ENCODE data around the gene PAGE5. TPM values are rescaled to one million over a fixed set of nuclear protein-coding genes. Genes with fewer than 3 reads are reported as not detected.

PAGE5 gene
- total RNA-seq, 2 experiments from 2014 or later: not detected

- no TSS peak for BruUV-seq (replicated peaks)
- H3K27ac ChIP-seq (ENCODE audit: low read depth, low read length, poor library complexity, severe bottlenecking): no peak overlapping the region
- H3K9me3 ChIP-seq (ENCODE audit: low read length): no peaks in the 10 kb centered on the region
- no peak overlapping the region for H3K4me3 ChIP-seq (ENCODE audit: low read depth, low read length, poor library complexity, severe bottlenecking)
- H3K4me2 ChIP-seq (ENCODE audit: low read length): no peak overlapping the region
- ChIA-PET CTCF (ENCODE audit: unreplicated experiment) (no interaction called here), POLR2A (no interaction called here)
- no peaks in the 10 kb centered on the region for H4K20me1 ChIP-seq (ENCODE audit: insufficient read depth, low read length)
- intact Hi-C loops (cut with micrococcal nuclease; ENCODE audit: unreplicated experiment): no loop called here
- DNase-seq (ENCODE audit: low spot score): no peak
- no peaks in the 10 kb centered on the region for H3K36me3 ChIP-seq (ENCODE audit: insufficient read depth, low read length)
- no peak for TF ChIP-seq EZH2phosphoT487 (IDR thresholded peaks at IDR 0.05; ENCODE audit: borderline replicate concordance, low read depth, low read length)
- TF ChIP-seq CTCF (conservative IDR thresholded peaks at IDR 0.05; ENCODE audit: low read length): no peak
- H2AFZ ChIP-seq (ENCODE audit: low read length): no peak overlapping the region
- no peaks in the 10 kb centered on the region for H3K79me2 ChIP-seq (ENCODE audit: insufficient read depth, low read depth, low read length)
- no peaks in the 10 kb centered on the region for H3K9me2 ChIP-seq (ENCODE audit: insufficient read depth, low read length)
- no peaks in the 10 kb centered on the region for H3K4me1 ChIP-seq (ENCODE audit: insufficient read depth, low read length, poor library complexity, severe bottlenecking)
Observed at GRCh38 chrX:55253528-55253927, 33.4 kb downstream of the PAGE5 start.

DNA sequence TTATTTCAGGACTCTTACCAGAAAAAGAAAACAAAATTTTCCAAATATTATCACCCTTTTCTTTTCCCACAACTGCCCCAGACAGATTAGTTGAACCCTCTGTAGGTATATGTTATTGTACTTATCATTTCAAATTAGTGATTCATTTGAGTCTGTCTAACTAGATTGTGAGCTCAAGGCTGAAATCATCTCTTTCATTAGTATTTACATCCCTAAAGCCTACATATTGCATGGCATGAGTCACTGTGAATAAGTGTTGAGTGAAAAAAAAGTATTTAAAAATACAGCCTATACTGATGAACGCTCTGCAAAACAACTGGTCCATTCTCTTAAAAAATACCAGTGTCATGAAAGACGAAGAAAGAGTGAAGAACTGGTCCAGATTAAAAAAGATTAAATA is 40.7 kb downstream of the PAGE5 start:
- H3K9me3 ChIP-seq (ENCODE audit: low read length): no peaks in the 10 kb centered on the region
- DNase-seq (ENCODE audit: low spot score): no peak
- POLR2A ChIA-PET: no interaction called here
- TF ChIP-seq CTCF (conservative IDR thresholded peaks at IDR 0.05; ENCODE audit: low read length) (no peak), EZH2phosphoT487 (IDR thresholded peaks at IDR 0.05; ENCODE audit: borderline replicate concordance, low read depth, low read length) (no peak)
- H3K4me2 ChIP-seq (ENCODE audit: low read length): no peak overlapping the region
- BruUV-seq (replicated peaks): no TSS peak
- CTCF ChIA-PET (ENCODE audit: unreplicated experiment): no interaction called here
- intact Hi-C loops (cut with micrococcal nuclease; ENCODE audit: unreplicated experiment): no loop called here
- no peaks in the 10 kb centered on the region for H3K79me2 ChIP-seq (ENCODE audit: insufficient read depth, low read depth, low read length)
- H3K36me3 ChIP-seq (ENCODE audit: insufficient read depth, low read length): no peaks in the 10 kb centered on the region
- no peak overlapping the region for H2AFZ ChIP-seq (ENCODE audit: low read length)
- H3K4me3 ChIP-seq (ENCODE audit: low read depth, low read length, poor library complexity, severe bottlenecking): no peak overlapping the region
- H3K27ac ChIP-seq (ENCODE audit: low read depth, low read length, poor library complexity, severe bottlenecking): no peak overlapping the region
- H4K20me1 ChIP-seq (ENCODE audit: insufficient read depth, low read length): no peaks in the 10 kb centered on the region
- no peaks in the 10 kb centered on the region for H3K9me2 ChIP-seq (ENCODE audit: insufficient read depth, low read length)
- H3K4me1 ChIP-seq (ENCODE audit: insufficient read depth, low read length, poor library complexity, severe bottlenecking): no peaks in the 10 kb centered on the region

GRCh38 chrX:55264816-55265215 is 44.7 kb downstream of the PAGE5 start, which contains the start of gene PAGE3:
PAGE3 (minus strand) TSS chrX:55264916; CDS start chrX:55263903, 1,013 bp downstream.
- Histone ChIP-seq H3K4me2 (ENCODE audit: low read length) (no peak within 1 kb of the TSS), H3K4me3 (ENCODE audit: low read depth, low read length, poor library complexity, severe bottlenecking) (no peak within 1 kb of the TSS), H3K79me2 (ENCODE audit: insufficient read depth, low read depth, low read length) (no peaks in the 10 kb centered on the region), H2AFZ (ENCODE audit: low read length) (no peak within 1 kb of the TSS), H4K20me1 (ENCODE audit: insufficient read depth, low read length) (no peaks in the 10 kb centered on the region), H3K9me3 (ENCODE audit: low read length) (no peaks in the 10 kb centered on the region), H3K36me3 (ENCODE audit: insufficient read depth, low read length) (no peaks in the 10 kb centered on the region), H3K9me2 (ENCODE audit: insufficient read depth, low read length) (no peaks in the 10 kb centered on the region), H3K4me1 (ENCODE audit: insufficient read depth, low read length, poor library complexity, severe bottlenecking) (no peaks in the 10 kb centered on the region), H3K27ac (ENCODE audit: low read depth, low read length, poor library complexity, severe bottlenecking) (no peak within 1 kb of the TSS)
- intact Hi-C loops (cut with micrococcal nuclease; ENCODE audit: unreplicated experiment): no loop called here
- BruUV-seq (replicated peaks): no TSS peak
- CTCF ChIA-PET (ENCODE audit: unreplicated experiment): no interaction called here
- DNase-seq (ENCODE audit: low spot score): no peak
- POLR2A ChIA-PET: no interaction called here
- TF ChIP-seq CTCF (conservative IDR thresholded peaks at IDR 0.05; ENCODE audit: low read length) (no peak), EZH2phosphoT487 (IDR thresholded peaks at IDR 0.05; ENCODE audit: borderline replicate concordance, low read depth, low read length) (no peak)

Other genes with a start within 250 kb of the PAGE5 start
- 0.76 and 0.77 TPM in 2 replicates for gene PFKFB1, start 226.2 kb upstream of the PAGE5 start, total RNA-seq (2014; rRNA removed; shearing (Covaris generic))
- 0.72 and 1.0 TPM in 2 replicates for gene PFKFB1, start 226.2 kb upstream of the PAGE5 start, total RNA-seq (2022)
- gene APEX2, start 220.0 kb upstream of the PAGE5 start, total RNA-seq (2014; rRNA removed; shearing (Covaris generic)): 11.4 and 14.2 TPM in 2 replicates
- 27.7 and 32.9 TPM in 2 replicates for gene APEX2, start 220.0 kb upstream of the PAGE5 start, total RNA-seq (2022)
- gene ALAS2, start 189.4 kb upstream of the PAGE5 start, total RNA-seq (2014; rRNA removed; shearing (Covaris generic)): not detected in 2 replicates
- not detected in 2 replicates for gene ALAS2, start 189.4 kb upstream of the PAGE5 start, total RNA-seq (2022)
- not detected in 2 replicates for gene PAGE2B, start 145.3 kb upstream of the PAGE5 start, total RNA-seq (2014; rRNA removed; shearing (Covaris generic))
- gene PAGE2B, start 145.3 kb upstream of the PAGE5 start, total RNA-seq (2022): not detected in 2 replicates
- gene PAGE2, start 131.3 kb upstream of the PAGE5 start, total RNA-seq (2014; rRNA removed; shearing (Covaris generic)): not detected in 2 replicates
- gene PAGE2, start 131.3 kb upstream of the PAGE5 start, total RNA-seq (2022): not detected in 2 replicates
- gene PAGE3, start 44.6 kb downstream of the PAGE5 start, total RNA-seq (2014; rRNA removed; shearing (Covaris generic)): not detected in 2 replicates
- gene PAGE3, start 44.6 kb downstream of the PAGE5 start, total RNA-seq (2022): not detected in 2 replicates
- gene MAGEH1, start 231.8 kb downstream of the PAGE5 start, total RNA-seq (2014; rRNA removed; shearing (Covaris generic)): 16.9 and 19.7 TPM in 2 replicates
- gene MAGEH1, start 231.8 kb downstream of the PAGE5 start, total RNA-seq (2022): 10.4 and 10.8 TPM in 2 replicates